ENCODE measurements around the gene PDGFB. TPM values are rescaled to one million over a fixed set of nuclear protein-coding genes. Genes with fewer than 3 reads are reported as not detected.

Gene PDGFB
- total and polyA plus RNA-seq, 2 of the 4 experiments (the other 2 are of a cell fraction), result 0.07 TPM; not detected in 1

- no peak for TF ChIP-seq MAZ (IDR thresholded peaks at IDR 0.05; ENCODE audit: borderline replicate concordance, low read depth, low read length)
Measured at GRCh38 chr22:39237318-39238100, 7.3 kb downstream of the PDGFB start (continued).

- Histone ChIP-seq H3K14ac (replicated peaks; ENCODE audit: low read depth, low read length) (no peak overlapping the region), H3K4ac (ENCODE audit: low read depth, low read length) (no peak overlapping the region), H2AFZ (replicated peaks; ENCODE audit: low read length, poor library complexity) (no peak overlapping the region), H4K91ac (ENCODE audit: insufficient read depth, low read depth, low read length) (no peak overlapping the region), H3K56ac (ENCODE audit: extremely low read depth, insufficient read depth, low read length) (no peak overlapping the region), H3K18ac (ENCODE audit: low read depth, low read length) (no peak overlapping the region), H3K23ac (ENCODE audit: low read depth, low read length) (no peak overlapping the region), H3K27me3 (ENCODE audit: control insufficient read depth, insufficient read depth, low read length) (peaks cover 11% of the 10 kb centered on the region; the same call in 1 of the 2 replicates), H2BK5ac (ENCODE audit: low read depth, low read length, poor library complexity, severe bottlenecking) (no peak overlapping the region), H4K20me1 (ENCODE audit: insufficient read depth, low read length) (peaks cover 4% of the 10 kb centered on the region; the same call in 1 of the 2 replicates), H3K79me1 (ENCODE audit: low read depth in 1 of 2, low read length in 2 of 2) (no peaks in the 10 kb centered on the region), H2BK15ac (ENCODE audit: low read depth, low read length) (no peak overlapping the region), H3K4me1 (ENCODE audit: control insufficient read depth, insufficient read depth, low read length) (no peaks in the 10 kb centered on the region), H4K5ac (ENCODE audit: low read depth, low read length) (no peak overlapping the region), H2BK20ac (ENCODE audit: low read depth, low read length) (no peak overlapping the region), H3K9me1 (ENCODE audit: insufficient read depth, low read length) (no peaks in the 10 kb centered on the region), H2BK120ac (ENCODE audit: low read depth, low read length) (no peak overlapping the region), H3K9me3 (ENCODE audit: control insufficient read depth, insufficient read depth, low read length) (no peaks in the 10 kb centered on the region), H3K9ac (ENCODE audit: low read depth, low read length) (no peak overlapping the region), H3K27ac (ENCODE audit: insufficient read depth, low read length) (no peak overlapping the region), H3K4me2 (ENCODE audit: low read depth, low read length) (no peak overlapping the region), H3K4me3 (ENCODE audit: insufficient read depth, low read depth, low read length) (no peak overlapping the region), H3K36me3 (ENCODE audit: control insufficient read depth, insufficient read depth, low read length) (no peaks in the 10 kb centered on the region), H2AK5ac (ENCODE audit: low read depth, low read length) (no peak overlapping the region), H4K8ac (ENCODE audit: low read depth in 2 of 2, low read length in 2 of 2) (no peak overlapping the region), H2AK9ac (replicated peaks; ENCODE audit: low read depth, low read length, poor library complexity) (no peak overlapping the region)
- CTCF ChIA-PET, result no interaction called here
- WGBS, 2 experiments (ENCODE audit: extremely low coverage in 2 of 2, insufficient read length in 1 of 2), result 80% methylated on average over 12 of the region's 37 CpGs; no CpG with 5 or more reads in 1 of the 2 experiments
- dilution Hi-C loops (cut with HindIII; ENCODE audit: low sequenced_read_pairs, unreplicated experiment), result no loop called here
- TF ChIP-seq MAFK (IDR thresholded peaks at IDR 0.05; ENCODE audit: low read depth, low read length), result no peak
- TF ChIP-seq USF2 (IDR thresholded peaks at IDR 0.05; ENCODE audit: low read depth, low read length), result no peak
- TF ChIP-seq CHD1 (IDR thresholded peaks at IDR 0.05; ENCODE audit: low read depth, low read length), result no peak
- no peak for TF ChIP-seq BHLHE40 (IDR thresholded peaks at IDR 0.05; ENCODE audit: low read depth, low read length)
- TF ChIP-seq RCOR1 (IDR thresholded peaks at IDR 0.05; ENCODE audit: insufficient replicate concordance, low read length), result no peak
- TF ChIP-seq RAD21 (IDR thresholded peaks at IDR 0.05; ENCODE audit: low read length), result no peak
- TF ChIP-seq CTCF (conservative IDR thresholded peaks at IDR 0.05; ENCODE audit: low read depth, low read length), result no peak
- no peak for DNase-seq
- in situ Hi-C loops (cut with MboI; ENCODE audit: low sequenced_read_pairs), result no loop called here
- ATAC-seq (ENCODE audit: low read depth), result no peak
- BruUV-seq (replicated peaks), result no TSS peak
- intact Hi-C loops (cut with micrococcal nuclease), result no loop called here
- POLR2A ChIA-PET (ENCODE audit: unreplicated experiment), result no interaction called here
Measured at GRCh38 chr22:39236321-39237317, 8.2 kb downstream of the PDGFB start.

Data from IMR-90 (cell line).